SK-N-MC (cell line): ENCODE measurements around the gene C7orf33.

Source experiments
- EZH2 ChIP-seq: fragments of 200-600 bp; sonication (generic); IDR thresholded peaks from one replicate; pipeline ENCODE4 v1.6.1; 2017; ENCODE audit warnings: antibody characterized with exemption
- POLR2AphosphoS5 ChIP-seq: IDR thresholded peaks from 2 replicates; pipeline ENCODE4 v1.6.1; 2012; ENCODE audit warnings: mild to moderate bottlenecking, low read depth, low read length, borderline replicate concordance

DNA sequence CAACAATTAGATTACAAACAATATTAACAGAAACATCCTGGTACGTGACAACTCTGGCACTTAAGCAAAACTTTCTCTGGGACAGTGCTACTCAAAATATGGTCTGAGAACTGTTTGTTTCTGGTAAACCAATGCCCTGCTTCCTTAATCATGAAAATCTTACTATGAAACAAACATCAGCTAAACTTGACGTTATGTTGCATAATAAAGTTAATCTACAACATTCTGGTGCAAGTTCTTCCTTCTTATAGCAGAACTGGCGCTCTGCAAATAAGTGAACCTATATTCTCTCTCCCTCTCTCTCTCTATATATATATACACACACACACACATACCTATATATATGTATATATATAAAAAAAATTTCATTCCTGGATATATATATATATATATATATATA lies 7.8 kb downstream of the C7orf33 start:
- no peak for TF ChIP-seq POLR2AphosphoS5
- no peak for TF ChIP-seq EZH2
